Right atrium auricular region (tissue), 2 donors: Measurements from ENCODE around the gene PLXNA1. TPM values are rescaled to one million over a fixed set of nuclear protein-coding genes. Genes with fewer than 3 reads are reported as not detected.

Experiments
- DNase-seq: peaks from one replicate; pipeline ENCODE4 v3.0.0-alpha.2; 2019; ENCODE audit warnings: low spot score
- H3K27ac ChIP-seq, 2 donors: fragments of 200-600 bp; sonication (generic); 1 replicate in 1 of 2; 2 replicates in 1 of 2; pipeline ENCODE4 v1.5.1; 2016 to 2019
- H3K27me3 ChIP-seq, 2 donors: fragments of 200-600 bp; sonication (generic); one replicate each; pipeline versions ENCODE4 v1.5.1 to v1.6.0; 2017 to 2019
- H3K36me3 ChIP-seq: fragments of 200-600 bp; sonication (generic); one replicate; pipeline ENCODE4 v1.5.1; 2016
- H3K4me1 ChIP-seq, 2 donors: fragments of 200-600 bp; sonication (generic); one replicate each; pipeline versions ENCODE4 v1.5.1 to v1.6.0; 2017 to 2019
- H3K4me3 ChIP-seq, 2 donors: fragments of 200-600 bp; sonication (generic); 1 replicate in 1 of 2; 2 replicates in 1 of 2; pipeline ENCODE4 v1.5.1; 2017 to 2019; ENCODE audit warnings: mild to moderate bottlenecking in 1 of 2, moderate library complexity in 1 of 2
- H3K9me3 ChIP-seq, 2 donors: fragments of 200-600 bp; sonication (generic); one replicate each; pipeline ENCODE4 v1.5.1; 2019
- total RNA-seq, 2 donors: library from RNA; depleted of rRNA; stranded (reverse); fragments of >200 nt; gene quantifications; one replicate each; pipeline ENCODE4 v1.1.0, GENCODE V29; 2016
- TF ChIP-seq, protein P1 (sequence below), 2 donors: fragments of 200-600 bp; sonication (generic); IDR thresholded peaks; one replicate each; pipeline ENCODE4 v1.5.1; 2019; ENCODE audit warnings: antibody characterized with exemption in 2 of 2

The PLXNA1 gene
- total RNA-seq, 2 donors from 2014 or later, result 22.9 to 23.3 TPM

DNA sequence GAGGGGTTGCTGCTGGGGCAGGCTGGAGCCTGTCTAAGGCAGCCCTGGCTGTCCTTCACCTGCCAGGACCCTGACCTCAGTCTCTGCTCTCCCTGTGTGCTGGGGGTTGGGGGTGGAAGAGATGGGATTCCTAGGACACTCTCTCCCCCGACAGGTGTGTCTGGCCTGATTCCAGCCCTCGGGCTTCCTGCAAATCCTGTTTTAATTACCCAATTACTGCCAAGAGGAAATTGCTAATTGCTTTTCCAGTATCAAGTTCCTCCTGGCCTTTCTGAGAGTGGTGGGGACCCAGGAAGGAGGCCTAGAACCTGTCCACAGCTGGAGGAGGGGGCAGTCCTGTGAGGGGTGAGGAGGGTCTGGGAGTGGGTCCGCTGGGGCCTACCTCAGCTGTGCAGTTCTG is 15.8 kb downstream of the PLXNA1 start:
- no peaks in the 10 kb centered on the region for H3K36me3 ChIP-seq
- H3K4me1 ChIP-seq, result peaks cover 0 to 81% of the 10 kb centered on the region in 2 donors
- TF ChIP-seq, protein P1, sequence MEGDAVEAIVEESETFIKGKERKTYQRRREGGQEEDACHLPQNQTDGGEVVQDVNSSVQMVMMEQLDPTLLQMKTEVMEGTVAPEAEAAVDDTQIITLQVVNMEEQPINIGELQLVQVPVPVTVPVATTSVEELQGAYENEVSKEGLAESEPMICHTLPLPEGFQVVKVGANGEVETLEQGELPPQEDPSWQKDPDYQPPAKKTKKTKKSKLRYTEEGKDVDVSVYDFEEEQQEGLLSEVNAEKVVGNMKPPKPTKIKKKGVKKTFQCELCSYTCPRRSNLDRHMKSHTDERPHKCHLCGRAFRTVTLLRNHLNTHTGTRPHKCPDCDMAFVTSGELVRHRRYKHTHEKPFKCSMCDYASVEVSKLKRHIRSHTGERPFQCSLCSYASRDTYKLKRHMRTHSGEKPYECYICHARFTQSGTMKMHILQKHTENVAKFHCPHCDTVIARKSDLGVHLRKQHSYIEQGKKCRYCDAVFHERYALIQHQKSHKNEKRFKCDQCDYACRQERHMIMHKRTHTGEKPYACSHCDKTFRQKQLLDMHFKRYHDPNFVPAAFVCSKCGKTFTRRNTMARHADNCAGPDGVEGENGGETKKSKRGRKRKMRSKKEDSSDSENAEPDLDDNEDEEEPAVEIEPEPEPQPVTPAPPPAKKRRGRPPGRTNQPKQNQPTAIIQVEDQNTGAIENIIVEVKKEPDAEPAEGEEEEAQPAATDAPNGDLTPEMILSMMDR (IDR thresholded peaks at IDR 0.05), result no peak
- no peak overlapping the region for H3K4me3 ChIP-seq
- no peak overlapping the region for H3K27ac ChIP-seq
- H3K27me3 ChIP-seq, result no peaks in the 10 kb centered on the region
- DNase-seq, result no peak
- H3K9me3 ChIP-seq, result no peaks in the 10 kb centered on the region

DNA sequence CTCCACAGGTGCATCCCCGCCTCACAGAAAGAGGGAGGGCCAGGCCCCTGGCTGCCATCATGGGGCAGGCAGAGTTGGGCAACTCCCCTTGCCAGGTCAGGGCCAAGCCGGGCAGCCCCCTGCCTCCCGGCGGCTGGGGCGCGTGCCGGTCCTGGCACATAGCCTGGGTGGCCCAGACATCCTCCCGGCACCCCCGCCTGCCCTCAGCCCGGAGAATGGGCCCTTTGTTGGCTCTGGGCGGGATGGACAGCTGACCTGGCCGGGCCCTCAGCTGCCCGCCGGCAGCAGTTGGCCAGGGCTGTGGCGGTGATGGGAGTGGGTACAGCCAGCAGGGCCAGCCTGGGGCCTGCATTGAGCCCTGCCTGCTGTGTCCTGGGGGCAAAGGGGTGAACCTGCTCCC is 16.5 kb downstream of the PLXNA1 start:
- no peaks in the 10 kb centered on the region for H3K27me3 ChIP-seq
- TF ChIP-seq, protein P1 (IDR thresholded peaks at IDR 0.05), result no peak

DNA sequence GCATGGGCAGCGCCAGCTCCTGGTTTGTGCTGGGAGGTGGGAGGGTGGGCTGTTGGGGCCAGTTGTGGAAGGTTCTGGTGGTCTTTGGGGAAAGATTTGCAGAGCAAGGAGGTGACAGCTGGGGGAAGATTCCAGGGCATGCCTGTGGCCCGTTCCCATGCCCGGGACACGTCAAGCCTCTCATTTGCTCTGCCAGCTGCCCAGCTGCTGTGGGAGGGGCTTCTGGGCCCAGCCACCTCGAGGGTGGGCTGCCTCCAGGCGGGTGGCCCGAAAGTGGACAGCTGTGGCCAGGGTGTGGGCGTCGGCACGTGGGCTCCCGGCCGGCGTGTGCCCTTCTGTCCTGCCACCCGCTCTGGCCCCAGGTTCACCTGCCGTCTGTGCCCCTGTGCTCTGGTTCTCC is 17.2 kb downstream of the PLXNA1 start:
- Histone ChIP-seq H3K27me3 (no peaks in the 10 kb centered on the region), H3K27ac (no peak overlapping the region), H3K9me3 (no peaks in the 10 kb centered on the region), H3K4me1 (peaks cover 0 to 67% of the 10 kb centered on the region in 2 donors), H3K36me3 (no peaks in the 10 kb centered on the region), H3K4me3 (no peak overlapping the region)
- TF ChIP-seq, protein P1 (IDR thresholded peaks at IDR 0.05), result no peak
- DNase-seq, result no peak

More for the DNA sequence above, 16.5 kb downstream of the PLXNA1 start:
- Histone ChIP-seq H3K27ac (no peak overlapping the region), H3K4me1 (peaks cover 0 to 74% of the 10 kb centered on the region in 2 donors), H3K9me3 (no peaks in the 10 kb centered on the region), H3K36me3 (no peaks in the 10 kb centered on the region), H3K4me3 (no peak overlapping the region)
- no peak for DNase-seq

DNA sequence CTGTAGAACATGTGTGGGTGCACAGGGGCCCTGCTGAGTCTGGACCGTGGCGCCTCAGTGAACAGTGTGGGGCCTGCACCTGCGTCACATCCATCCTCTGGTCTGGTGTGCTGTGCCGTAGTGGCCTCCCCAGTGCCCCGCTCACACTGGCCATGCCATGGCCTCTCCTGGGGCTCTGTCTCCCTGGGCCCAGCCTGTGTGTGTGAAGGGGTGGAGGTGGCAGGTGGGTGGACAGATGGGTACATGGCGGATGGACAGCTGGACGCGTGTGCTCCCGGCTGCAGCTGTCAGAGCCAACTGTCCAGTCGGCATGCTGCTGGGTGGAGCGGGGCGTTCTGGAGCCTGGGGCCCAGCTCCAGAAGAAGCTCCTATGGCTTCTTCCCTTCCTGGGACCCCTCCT is 17.8 kb downstream of the PLXNA1 start:
- H3K27ac ChIP-seq, result no peak overlapping the region
- no peaks in the 10 kb centered on the region for H3K36me3 ChIP-seq
- DNase-seq, result no peak
- no peaks in the 10 kb centered on the region for H3K27me3 ChIP-seq
- H3K9me3 ChIP-seq, result no peaks in the 10 kb centered on the region
- no peak overlapping the region for H3K4me3 ChIP-seq
- peaks cover 0 to 64% of the 10 kb centered on the region in 2 donors for H3K4me1 ChIP-seq
- TF ChIP-seq, protein P1 (IDR thresholded peaks at IDR 0.05), result no peak

DNA sequence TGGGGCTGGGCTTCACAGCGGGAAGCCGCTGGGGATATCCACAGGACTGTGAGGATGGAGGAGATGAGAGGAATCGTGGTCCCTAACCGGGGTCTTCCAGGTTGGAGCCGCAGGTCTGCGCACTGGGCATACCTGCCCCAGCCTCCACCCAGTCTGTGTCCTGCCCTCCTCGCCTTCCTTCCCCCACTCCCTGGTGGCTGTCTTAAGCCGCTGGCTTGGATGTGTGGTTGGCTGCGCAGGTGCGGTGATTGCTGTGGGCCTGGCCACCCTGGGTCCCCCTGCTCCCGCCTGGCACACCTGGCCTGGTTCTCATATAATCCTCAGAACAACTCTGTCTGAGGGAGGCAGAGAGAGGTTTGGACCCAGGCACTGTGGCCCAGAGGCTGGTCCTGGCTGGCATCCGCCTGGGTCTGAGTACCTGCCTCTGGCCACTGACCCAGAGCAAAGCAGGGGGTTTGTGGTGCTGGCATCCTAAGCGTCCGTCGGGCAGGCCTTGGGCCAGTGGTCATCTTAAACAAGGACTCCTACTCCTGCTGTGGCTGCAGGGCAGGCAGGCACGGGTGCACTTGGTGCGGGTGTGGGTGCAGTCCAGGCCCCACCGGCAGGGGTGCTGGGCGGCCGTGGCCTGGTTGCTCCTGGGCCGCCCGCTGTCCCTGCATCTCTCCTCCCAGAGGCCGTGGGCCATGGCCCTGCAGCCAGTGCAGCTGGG is 18.7 kb downstream of the PLXNA1 start:
- Histone ChIP-seq H3K27ac (peak overlapping the region; percentile 51 to 52), H3K9me3 (no peaks in the 10 kb centered on the region), H3K4me3 (no peak overlapping the region), H3K36me3 (no peaks in the 10 kb centered on the region), H3K4me1 (peaks cover 0 to 61% of the 10 kb centered on the region in 2 donors), H3K27me3 (no peaks in the 10 kb centered on the region)
- no peak for DNase-seq
- TF ChIP-seq, protein P1 (IDR thresholded peaks at IDR 0.05), result no peak
